ENCODE data around the gene TACR1.
A peak's percentile ranks its signal among the peaks of the same experiment; 100 is the strongest.

The TACR1 gene

DNA sequence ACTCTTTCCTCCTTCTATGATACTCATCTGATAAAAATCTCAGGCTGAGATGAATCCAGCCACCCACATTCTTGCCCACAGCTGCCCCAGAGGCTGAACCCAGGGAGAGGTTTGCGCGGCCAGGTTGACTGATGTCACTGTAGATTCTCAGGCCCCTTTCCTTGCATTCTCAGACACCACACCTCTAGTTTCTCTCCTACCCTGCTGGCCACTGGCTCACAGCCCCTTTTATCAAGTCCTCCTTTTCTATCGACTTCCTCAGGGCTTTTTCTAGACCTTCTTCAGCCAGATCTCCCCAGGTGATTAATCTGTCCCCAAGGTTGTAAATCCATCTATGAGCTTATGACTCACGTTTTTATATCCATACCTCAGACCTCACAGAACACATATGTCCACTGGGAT, 99.8 kb downstream of the TACR1 start:
- H3K27ac ChIP-seq, result no peak overlapping the region
- no peak for TF ChIP-seq CTCF (IDR thresholded peaks at IDR 0.05)
- no peak for TF ChIP-seq ZFX (IDR thresholded peaks at IDR 0.05; ENCODE audit: borderline replicate concordance)

GRCh38 chr2:75098856-75099255, 100.5 kb downstream of the TACR1 start:
- no peak overlapping the region for H3K27ac ChIP-seq
- TF ChIP-seq ZFX (IDR thresholded peaks at IDR 0.05; ENCODE audit: borderline replicate concordance), result no peak
- TF ChIP-seq CTCF (IDR thresholded peaks at IDR 0.05), result peak; percentile 54

DNA sequence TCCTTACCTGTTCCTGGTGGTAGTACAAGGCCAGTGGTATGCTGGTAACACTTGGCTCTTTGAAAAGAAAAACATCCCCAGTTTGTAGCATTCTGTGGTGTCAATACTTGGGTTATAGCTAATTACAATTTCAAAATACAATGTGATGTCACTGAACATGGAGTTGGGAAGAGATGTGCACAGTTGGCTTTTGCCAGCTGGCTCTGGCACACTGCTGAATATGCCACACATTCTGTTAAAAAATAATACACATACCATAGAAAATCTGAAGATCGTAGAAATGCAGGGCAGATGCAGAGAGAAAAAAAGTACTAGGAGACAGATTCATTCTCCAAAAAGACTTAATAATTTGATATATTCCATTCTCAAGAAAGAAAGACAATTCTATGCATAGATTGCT, 101.5 kb downstream of the TACR1 start:
- no peak overlapping the region for H3K27ac ChIP-seq
- TF ChIP-seq ZFX (IDR thresholded peaks at IDR 0.05; ENCODE audit: borderline replicate concordance) (no peak), CTCF (IDR thresholded peaks at IDR 0.05) (no peak)

DNA sequence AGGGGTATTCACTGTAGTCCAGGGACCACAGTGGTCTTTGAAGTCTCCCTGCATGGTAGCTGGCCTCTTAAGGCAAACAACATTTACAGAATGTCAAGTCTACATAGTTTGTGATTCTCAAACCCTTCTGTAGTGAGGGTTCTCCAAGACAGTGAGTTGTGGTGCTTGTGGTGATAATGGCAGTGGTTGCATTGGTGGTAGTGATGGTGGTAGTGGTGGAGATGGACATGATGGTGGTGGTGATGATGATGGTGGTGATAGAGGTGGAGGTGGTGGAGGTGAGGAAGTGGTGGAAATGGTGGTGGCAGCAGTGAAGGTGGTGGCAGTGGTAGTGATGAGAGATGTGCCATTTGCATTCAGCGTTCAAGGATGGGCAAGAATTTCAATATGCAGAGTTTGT, 104.9 kb downstream of the TACR1 start:
- no peak for TF ChIP-seq ZFX (IDR thresholded peaks at IDR 0.05; ENCODE audit: borderline replicate concordance)
- TF ChIP-seq CTCF (IDR thresholded peaks at IDR 0.05), result no peak
- H3K27ac ChIP-seq, result no peak overlapping the region

GRCh38 chr2:75090770-75091515, 108.4 kb downstream of the TACR1 start:
- H3K27ac ChIP-seq, result no peak overlapping the region
- TF ChIP-seq CTCF (IDR thresholded peaks at IDR 0.05) (no peak), ZFX (IDR thresholded peaks at IDR 0.05; ENCODE audit: borderline replicate concordance) (no peak)

GRCh38 chr2:75089471-75089870, 109.8 kb downstream of the TACR1 start:
- TF ChIP-seq CTCF (IDR thresholded peaks at IDR 0.05) (no peak), ZFX (IDR thresholded peaks at IDR 0.05; ENCODE audit: borderline replicate concordance) (no peak)

GRCh38 chr2:75088791-75089190, 110.5 kb downstream of the TACR1 start:
- no peak overlapping the region for H3K27ac ChIP-seq
- no peak for TF ChIP-seq ZFX (IDR thresholded peaks at IDR 0.05; ENCODE audit: borderline replicate concordance)
- TF ChIP-seq CTCF (IDR thresholded peaks at IDR 0.05), result no peak

More at GRCh38 chr2:75089471-75089870, 109.8 kb downstream of the TACR1 start:
- no peak overlapping the region for H3K27ac ChIP-seq
